Heart right ventricle (tissue), 16 donors: Measurements from ENCODE around the gene SKIC8. TPM values are rescaled to one million over a fixed set of nuclear protein-coding genes. Genes with fewer than 3 reads are reported as not detected.
"Not testable (repeated sequence)": the region's sequence is repeated elsewhere in the genome, so short reads cannot be mapped to it uniquely, and the experiment has no call there.

Experiments used
- ATAC-seq, 8 donors: fragments of 200-7000 bp; cut with Tn5 transposase; one replicate each; pipeline ENCODE4 v1.9.1; 2020; ENCODE audit warnings: mild to moderate bottlenecking in 8 of 8, moderate library complexity in 8 of 8, moderate number of reproducible peaks in 1 of 8
- DNase-seq, 2 donors: peaks; one replicate each; pipeline ENCODE4 v3.0.0-alpha.2; 2020
- H3K27ac ChIP-seq, 10 donors: fragments of 200-600 bp; sonication (generic) in 2 of 10; one replicate each; pipeline versions ENCODE4 v1.5.0 to v1.8.0; 2020 to 2022; ENCODE audit warnings: mild to moderate bottlenecking in 3 of 10
- H3K27me3 ChIP-seq, 7 donors: fragments of 200-600 bp; one replicate each; pipeline ENCODE4 v1.8.0; 2021 to 2022; ENCODE audit warnings: mild to moderate bottlenecking in 2 of 7
- H3K36me3 ChIP-seq, 9 donors: fragments of 200-600 bp; sonication (generic) in 1 of 9; one replicate each; pipeline versions ENCODE4 v1.5.0 to v1.8.0; 2020 to 2022; ENCODE audit warnings: mild to moderate bottlenecking in 2 of 9
- H3K4me1 ChIP-seq, 9 donors: fragments of 200-600 bp; sonication (generic) in 1 of 9; one replicate each; pipeline versions ENCODE4 v1.5.0 to v1.8.0; 2020 to 2022; ENCODE audit warnings: mild to moderate bottlenecking in 4 of 9
- H3K4me3 ChIP-seq, 10 donors: fragments of 200-600 bp; sonication (generic) in 2 of 10; one replicate each; pipeline versions ENCODE4 v1.5.0 to v1.8.0; 2020 to 2022; ENCODE audit warnings: mild to moderate bottlenecking in 7 of 10, moderate library complexity in 2 of 10
- H3K9me3 ChIP-seq, 11 donors: fragments of 200-600 bp in 10 of 11; sonication (generic) in 2 of 11; one replicate each; pipeline versions ENCODE4 v1.5.0 to v1.8.0; 2013 to 2022; ENCODE audit warnings: mild to moderate bottlenecking in 2 of 11, control low read depth in 1 of 11, moderate library complexity in 1 of 11
- CTCF ChIP-seq, 9 donors: fragments of 200-600 bp; sonication (generic) in 2 of 9; IDR thresholded peaks; one replicate each; pipeline versions ENCODE4 v1.5.0 to v1.8.0; 2021 to 2022; ENCODE audit warnings: antibody characterized with exemption in 9 of 9, mild to moderate bottlenecking in 5 of 9, moderate library complexity in 1 of 9
- WGBS, 2 donors: extraction: QIAGEN DNeasy Blood & Tissue Kit; methylation state at CpG; one replicate each; pipeline ENCODE4 v1.1.7; 2013; ENCODE audit warnings: inconsistent platforms in 1 of 2; 5-methylcytosine and 5-hydroxymethylcytosine counted together
- intact Hi-C, 10 donors: fragments of 100-400 bp; cut with DNase I; formaldehyde crosslinking; loops; one replicate each; pipeline versions ENCODE4 v1.11.1 to v1.14.2; 2022
- polyA plus RNA-seq, 2 donors: library from polyadenylated mRNA; stranded (reverse); fragments of 200-250 nt; gene quantifications; one replicate each; pipeline ENCODE4 v1.2.3, GENCODE V29; 2013
- total RNA-seq, 10 donors: library from RNA; stranded (reverse); fragmentation: NEBNext Ultra II Directional in 3 of 10; extraction: Animal tissue kit (Norgen Biotek cat#: 25700) in 3 of 10; gene quantifications; one replicate each; pipeline versions ENCODE4 v1.2.1 to v1.2.4, GENCODE V29; 2021 to 2023
- donor health status: Arrhythmogenic right ventricular cardiomyopathy.
- donor health status: ischemic (EF 13 %, LVEDD 7.1; RV severe dilation, severe dysfunction).
- donor health status: healthy with polysubstance abuse.
- donor health status: DM: no; HTN: yes; CAD: no.
- donor health status: DM: no; HTN: no; CAD: no.
- donor health status: ischemic (EF 25% LVEDD 6.9; RV normal size, moderate dysfunction).
- donor health status: ischemic (EF 25% LVEDD 5.7; RV mildly dilated, moderate dysfunction).
- donor health status: healthy.
- donor health status: DM: yes; HTN: yes; CAD: no.
- donor health status: Ischemic cardiomyopathy.
- donor health status: ischemic (EF 35%, LVEDD 5.7; RV mildly dilated, moderate dysfunction).
- donor health status: nonischemic (EF 11% LVEDD 7.7; RV severe dilation, severe dysfunction).
- donor health status: DM: yes; HTN: yes; CAD: no.
- donor health status: PGD.
- donor health status: ischemic (EF 29% LVEDD 5.4; RV normal size, mild dysfunction).
- donor health status: nonischemic (EF 23%, LVEDD 6.1; RV moderate dilation, normal function).

SKIC8 gene
- total and polyA plus RNA-seq, 12 donors, result 24.0 to 37.0 (median 27.2) TPM

GRCh38 chr15:78251136-78251535 lies 48.3 kb downstream of the SKIC8 start:
- no peak overlapping the region for H3K4me3 ChIP-seq
- no peaks in the 10 kb centered on the region for H3K9me3 ChIP-seq
- no peaks in the 10 kb centered on the region for H3K36me3 ChIP-seq
- no peak for TF ChIP-seq CTCF (IDR thresholded peaks at IDR 0.05)
- no peak for DNase-seq
- WGBS, 2 donors, result 79 to 90% methylated on average over 9 of the region's 9 CpGs
- intact Hi-C loops, result no loop called here
- no peaks in the 10 kb centered on the region for H3K27me3 ChIP-seq
- no peak overlapping the region for H3K27ac ChIP-seq
- no peak for ATAC-seq
- H3K4me1 ChIP-seq, result no peaks in the 10 kb centered on the region

- H3K9me3 ChIP-seq, result no peaks in the 10 kb centered on the region
- no peak for ATAC-seq
- no peak for TF ChIP-seq CTCF (IDR thresholded peaks at IDR 0.05)
- DNase-seq, result no peak
- H3K36me3 ChIP-seq, result no peaks in the 10 kb centered on the region
- peaks cover 0 to under 1% (median 0%) of the 10 kb centered on the region in 9 donors for H3K4me1 ChIP-seq
- no peak overlapping the region for H3K27ac ChIP-seq
- intact Hi-C loops, result no loop called here
- H3K27me3 ChIP-seq, result no peaks in the 10 kb centered on the region
- H3K4me3 ChIP-seq, result no peak overlapping the region
- 86 to 90% methylated on average over 5 of the region's 5 CpGs for WGBS, 2 donors
Observed at GRCh38 chr15:78249131-78249530, 50.3 kb downstream of the SKIC8 start.

- WGBS, 2 donors, result 55 to 62% methylated on average over 1 of the region's 1 CpG
Observed at GRCh38 chr15:78247911-78248310, 51.5 kb downstream of the SKIC8 start.

GRCh38 chr15:78245976-78246620 lies 53.3 kb downstream of the SKIC8 start:
- H3K9me3 ChIP-seq, H3K27ac ChIP-seq, H3K4me3 ChIP-seq, H3K36me3 ChIP-seq, H3K27me3 ChIP-seq, ATAC-seq, DNase-seq, intact Hi-C loops: not testable (repeated sequence)
- peaks cover 0 to 12% (median 8%) of the 10 kb centered on the region in 9 donors for H3K4me1 ChIP-seq
- 95% methylated on average over 35 of the region's 39 CpGs for WGBS, 2 donors

More at GRCh38 chr15:78247911-78248310, 51.5 kb downstream of the SKIC8 start:
- intact Hi-C loops, result no loop called here
- no peak for DNase-seq
- H3K9me3 ChIP-seq, result no peaks in the 10 kb centered on the region
- no peak for TF ChIP-seq CTCF (IDR thresholded peaks at IDR 0.05)
- no peaks in the 10 kb centered on the region for H3K36me3 ChIP-seq
- no peak overlapping the region for H3K27ac ChIP-seq
- no peak for ATAC-seq
- H3K27me3 ChIP-seq, result no peaks in the 10 kb centered on the region
- H3K4me3 ChIP-seq, result no peak overlapping the region
- H3K4me1 ChIP-seq, result peaks cover 0 to 12% (median 8%) of the 10 kb centered on the region in 9 donors

- ATAC-seq, H3K27ac ChIP-seq, DNase-seq, H3K36me3 ChIP-seq, H3K4me3 ChIP-seq, H3K9me3 ChIP-seq, intact Hi-C loops, H3K27me3 ChIP-seq: not testable (repeated sequence)
- H3K4me1 ChIP-seq, result peaks cover 0 to 12% (median 8%) of the 10 kb centered on the region in 9 donors
- 85 to 93% methylated on average over 13 of the region's 14 CpGs for WGBS, 2 donors
Observed at GRCh38 chr15:78245392-78245791, 54.0 kb downstream of the SKIC8 start.
